ENCODE measurements around the gene ITGAV. TPM values are rescaled to one million over a fixed set of nuclear protein-coding genes. Genes with fewer than 3 reads are reported as not detected.

Gene ITGAV
- total RNA-seq, 2 experiments from 2014 or later: 2.9 to 3.7 TPM

- Histone ChIP-seq H3K36me3 (ENCODE audit: insufficient read depth, low read length) (no peaks in the 10 kb centered on the region), H3K4me3 (ENCODE audit: low read length) (no peak overlapping the region), H3K4me1 (ENCODE audit: insufficient read depth, low read length) (no peaks in the 10 kb centered on the region), H3K27ac (ENCODE audit: low read depth in 1 of 2, low read length in 2 of 2) (no peak overlapping the region), H3K9me3 (ENCODE audit: control insufficient read depth in 1 of 2, insufficient read depth in 1 of 2, low read length in 2 of 2) (no peaks in the 10 kb centered on the region), H3K27me3 (ENCODE audit: control insufficient read depth in 1 of 2, insufficient read depth in 2 of 2, low read length in 2 of 2) (no peaks in the 10 kb centered on the region)
- ATAC-seq (ENCODE audit: poor library complexity): no peak
- intact Hi-C loops (cut with DNase I, micrococcal nuclease): no loop called here
- CTCF ChIA-PET: no interaction called here
- Mint-ChIP-seq H3K9me3 (no peaks in the 10 kb centered on the region), H3K4me3 (no peak overlapping the region), H3K27ac (no peak overlapping the region), H3K36me3 (ENCODE audit: low read depth) (no peaks in the 10 kb centered on the region), H3K4me1 (ENCODE audit: low read depth) (no peaks in the 10 kb centered on the region), H3K27me3 (peaks cover 4% of the 10 kb centered on the region)
- POLR2A ChIA-PET: no interaction called here
- no peak for TF ChIP-seq CTCF (IDR thresholded peaks at IDR 0.05)
- no peak for DNase-seq
Observed at GRCh38 chr2:186573531-186573930, 16.3 kb upstream of the ITGAV start.

GRCh38 chr2:186575302-186575701 lies 14.6 kb upstream of the ITGAV start:
- Histone ChIP-seq H3K27me3 (ENCODE audit: control insufficient read depth in 1 of 2, insufficient read depth in 2 of 2, low read length in 2 of 2) (no peaks in the 10 kb centered on the region), H3K4me3 (ENCODE audit: low read length) (no peak overlapping the region), H3K36me3 (ENCODE audit: insufficient read depth, low read length) (no peaks in the 10 kb centered on the region), H3K9me3 (ENCODE audit: control insufficient read depth in 1 of 2, insufficient read depth in 1 of 2, low read length in 2 of 2) (no peaks in the 10 kb centered on the region), H3K27ac (ENCODE audit: low read depth in 1 of 2, low read length in 2 of 2) (no peak overlapping the region), H3K4me1 (ENCODE audit: insufficient read depth, low read length) (no peaks in the 10 kb centered on the region)
- Mint-ChIP-seq H3K4me1 (ENCODE audit: low read depth) (no peaks in the 10 kb centered on the region), H3K27ac (no peak overlapping the region), H3K36me3 (ENCODE audit: low read depth) (no peaks in the 10 kb centered on the region), H3K27me3 (peaks cover 4% of the 10 kb centered on the region), H3K9me3 (no peaks in the 10 kb centered on the region), H3K4me3 (no peak overlapping the region)
- ChIA-PET POLR2A (no interaction called here), CTCF (no interaction called here)
- TF ChIP-seq CTCF (IDR thresholded peaks at IDR 0.05): no peak
- DNase-seq (peak in 2 of 14 experiments; percentile 57 to 72), ATAC-seq (ENCODE audit: poor library complexity) (no peak)
- intact Hi-C loops (cut with DNase I, micrococcal nuclease): no loop called here

- Histone ChIP-seq H3K27me3 (ENCODE audit: control insufficient read depth in 1 of 2, insufficient read depth in 2 of 2, low read length in 2 of 2) (no peaks in the 10 kb centered on the region), H3K4me1 (ENCODE audit: insufficient read depth, low read length) (no peaks in the 10 kb centered on the region), H3K36me3 (ENCODE audit: insufficient read depth, low read length) (no peaks in the 10 kb centered on the region), H3K27ac (ENCODE audit: low read depth in 1 of 2, low read length in 2 of 2) (no peak overlapping the region), H3K9me3 (ENCODE audit: control insufficient read depth in 1 of 2, insufficient read depth in 1 of 2, low read length in 2 of 2) (no peaks in the 10 kb centered on the region), H3K4me3 (ENCODE audit: low read length) (no peak overlapping the region)
- ChIA-PET CTCF (no interaction called here), POLR2A (no interaction called here)
- Mint-ChIP-seq H3K4me3 (no peak overlapping the region), H3K27ac (no peak overlapping the region), H3K27me3 (peaks cover 4% of the 10 kb centered on the region), H3K9me3 (no peaks in the 10 kb centered on the region), H3K36me3 (ENCODE audit: low read depth) (no peaks in the 10 kb centered on the region), H3K4me1 (ENCODE audit: low read depth) (no peaks in the 10 kb centered on the region)
- intact Hi-C loops (cut with DNase I, micrococcal nuclease): no loop called here
- no peak for ATAC-seq (ENCODE audit: poor library complexity)
- TF ChIP-seq CTCF (IDR thresholded peaks at IDR 0.05): no peak
- no peak for DNase-seq
Observed at GRCh38 chr2:186575856-186576255, 14.0 kb upstream of the ITGAV start.

Data from CD4-positive, alpha-beta T cell (primary cell).